ENCODE results near the gene MAN1B1.

MAN1B1 gene

DNA sequence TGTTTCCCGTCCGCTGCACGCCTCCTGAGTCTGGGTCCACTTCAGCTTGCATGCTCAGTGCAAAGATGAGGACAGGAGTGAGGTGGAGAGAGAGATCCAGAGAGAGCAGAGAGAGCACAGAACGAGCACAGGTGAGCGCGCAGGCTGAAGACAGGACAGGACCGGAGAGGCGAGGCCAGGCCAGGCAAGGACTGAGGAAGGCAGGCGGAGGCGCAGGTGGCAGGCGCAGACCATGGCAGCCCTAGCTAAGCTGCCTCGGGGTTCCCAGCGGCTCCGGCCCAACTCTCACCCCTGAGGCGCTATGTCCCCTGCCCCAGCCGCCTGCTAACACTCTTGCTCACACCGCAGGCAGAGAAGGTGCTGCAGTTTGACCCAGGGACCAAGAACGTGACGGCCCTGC lies 61.9 kb downstream of the MAN1B1 start:
- Histone ChIP-seq H3K27ac (ENCODE audit: insufficient read depth, low read depth, low read length, poor library complexity, severe bottlenecking) (no peak overlapping the region), H3K9me3 (ENCODE audit: control insufficient read depth, low read length) (no peaks in the 10 kb centered on the region), H3K4me3 (ENCODE audit: insufficient read depth, low read depth, low read length) (no peak overlapping the region), H3K36me3 (ENCODE audit: control insufficient read depth, insufficient read depth, low read length) (no peaks in the 10 kb centered on the region), H3K27me3 (ENCODE audit: control insufficient read depth, insufficient read depth, low read length, poor library complexity, severe bottlenecking) (peaks cover 28% of the 10 kb centered on the region), H3K4me1 (ENCODE audit: control insufficient read depth, insufficient read depth, low read length) (no peaks in the 10 kb centered on the region)
- WGBS, 2 experiments = 89% methylated on average over 19 of the region's 19 CpGs

DNA sequence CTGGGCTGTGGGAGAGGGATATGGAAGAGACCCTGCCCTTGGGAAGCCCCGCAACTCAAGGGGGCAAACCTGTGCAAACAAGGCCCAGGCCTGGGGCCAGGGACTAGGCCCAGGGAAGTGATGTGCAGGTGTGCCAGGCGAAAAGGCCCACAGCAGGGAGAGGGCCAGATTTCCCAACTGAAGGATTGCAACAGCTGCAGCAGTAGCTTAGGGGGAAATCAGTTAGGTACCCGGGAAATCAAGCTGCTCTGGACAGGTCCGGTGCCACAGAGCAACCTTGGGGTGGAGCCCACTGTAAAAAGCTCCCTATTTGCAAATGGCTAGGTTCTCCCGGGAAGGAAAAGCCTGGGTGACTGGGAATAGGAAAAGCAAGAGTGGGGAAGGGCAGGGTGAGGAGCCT lies 62.6 kb downstream of the MAN1B1 start:
- Histone ChIP-seq H3K27me3 (ENCODE audit: control insufficient read depth, insufficient read depth, low read length, poor library complexity, severe bottlenecking) (peaks cover 23% of the 10 kb centered on the region), H3K27ac (ENCODE audit: insufficient read depth, low read depth, low read length, poor library complexity, severe bottlenecking) (no peak overlapping the region), H3K36me3 (ENCODE audit: control insufficient read depth, insufficient read depth, low read length) (no peaks in the 10 kb centered on the region), H3K4me1 (ENCODE audit: control insufficient read depth, insufficient read depth, low read length) (no peaks in the 10 kb centered on the region), H3K4me3 (ENCODE audit: insufficient read depth, low read depth, low read length) (no peak overlapping the region), H3K9me3 (ENCODE audit: control insufficient read depth, low read length) (no peaks in the 10 kb centered on the region)
- WGBS, 2 experiments = 84 to 90% methylated on average over 5 of the region's 5 CpGs

DNA sequence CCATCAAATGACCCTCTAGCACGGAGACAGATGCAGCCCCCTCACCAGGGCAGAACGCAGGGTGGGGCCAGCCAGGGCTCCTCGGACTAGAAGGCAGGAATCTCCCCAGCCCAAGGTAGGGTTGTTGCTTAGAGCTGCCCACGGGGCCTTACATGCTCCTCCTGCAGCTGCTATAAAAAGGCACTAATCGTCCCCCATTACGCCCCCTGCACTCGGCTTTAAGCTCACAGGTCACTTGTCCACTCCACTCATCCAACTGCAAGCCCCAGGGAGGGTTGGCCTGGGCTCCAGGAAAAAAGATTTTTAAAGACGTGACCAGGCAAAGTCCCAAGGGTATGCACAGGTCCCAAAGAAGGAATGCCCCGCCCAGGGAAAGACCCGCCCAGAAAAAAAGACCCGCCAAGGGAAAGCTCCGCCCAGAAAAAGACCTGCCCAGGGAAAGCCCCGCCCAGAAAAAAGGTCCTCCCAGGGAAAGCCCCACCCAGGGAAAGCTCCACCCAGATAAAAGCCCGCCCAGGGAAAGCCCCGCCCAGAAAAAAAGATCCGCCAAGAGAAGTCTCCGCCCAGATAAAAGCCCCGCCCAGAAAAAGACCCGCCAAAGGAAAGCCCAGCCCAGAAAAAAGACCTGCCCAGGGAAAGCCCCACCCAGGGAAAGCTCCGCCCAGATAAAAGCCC lies 63.3 kb downstream of the MAN1B1 start:
- 82 to 84% methylated on average over 20 of the region's 20 CpGs for WGBS, 2 experiments
- H3K27me3 ChIP-seq (ENCODE audit: control insufficient read depth, insufficient read depth, low read length, poor library complexity, severe bottlenecking) = peaks cover 28% of the 10 kb centered on the region

DNA sequence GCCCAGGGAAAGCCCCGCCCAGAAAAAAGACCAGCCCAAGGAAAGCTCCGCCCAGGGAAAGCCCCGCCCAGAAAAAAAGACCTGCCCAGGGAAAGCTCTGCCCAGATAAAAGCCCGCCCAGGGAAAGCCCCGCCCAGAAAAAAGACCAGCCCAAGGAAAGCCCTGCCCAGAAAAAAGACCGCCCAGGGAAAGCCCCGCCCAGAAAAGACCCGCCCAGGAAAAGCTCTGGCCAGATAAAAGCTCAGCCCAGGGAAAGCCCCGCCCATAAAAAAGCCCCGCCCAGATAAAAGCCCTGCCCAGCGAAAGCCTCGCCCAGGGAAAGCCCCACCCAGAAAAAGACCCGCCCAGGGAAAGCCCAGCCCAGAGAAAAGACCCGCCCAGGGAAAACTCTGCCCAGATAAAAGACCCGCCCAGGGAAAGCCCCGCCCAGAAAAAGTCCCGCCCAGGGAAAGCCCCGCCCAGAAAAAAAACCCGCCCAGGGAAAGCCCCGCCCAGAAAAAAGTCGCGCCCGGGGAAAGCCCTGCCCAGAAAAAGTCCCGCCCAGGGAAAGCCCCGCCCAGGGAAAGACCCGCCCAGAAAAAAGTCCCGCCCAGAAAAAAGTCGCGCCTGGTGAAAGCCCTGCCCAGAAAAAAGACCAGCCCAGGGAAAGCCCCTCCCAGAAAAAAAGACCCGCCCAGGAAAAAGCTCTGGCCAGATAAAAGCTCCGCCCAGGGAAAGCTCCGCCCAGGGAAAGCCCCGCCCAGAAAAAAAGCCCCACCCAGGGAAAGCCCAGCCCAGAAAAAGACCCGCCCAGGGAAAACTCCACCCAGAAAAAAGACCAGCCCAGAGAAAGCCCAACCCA lies 64.1 kb downstream of the MAN1B1 start:
- Histone ChIP-seq H3K9me3 (ENCODE audit: control insufficient read depth, low read length) (no peaks in the 10 kb centered on the region), H3K4me3 (ENCODE audit: insufficient read depth, low read depth, low read length) (no peak overlapping the region), H3K27ac (ENCODE audit: insufficient read depth, low read depth, low read length, poor library complexity, severe bottlenecking) (no peak overlapping the region), H3K27me3 (ENCODE audit: control insufficient read depth, insufficient read depth, low read length, poor library complexity, severe bottlenecking) (peaks cover 32% of the 10 kb centered on the region), H3K4me1 (ENCODE audit: control insufficient read depth, insufficient read depth, low read length) (no peaks in the 10 kb centered on the region), H3K36me3 (ENCODE audit: control insufficient read depth, insufficient read depth, low read length) (no peaks in the 10 kb centered on the region)
- WGBS, 2 experiments = 69 to 70% methylated on average over 34 of the region's 34 CpGs

More for the DNA sequence above, 63.3 kb downstream of the MAN1B1 start:
- Histone ChIP-seq H3K4me3 (ENCODE audit: insufficient read depth, low read depth, low read length) (no peak overlapping the region), H3K9me3 (ENCODE audit: control insufficient read depth, low read length) (no peaks in the 10 kb centered on the region), H3K27ac (ENCODE audit: insufficient read depth, low read depth, low read length, poor library complexity, severe bottlenecking) (no peak overlapping the region), H3K36me3 (ENCODE audit: control insufficient read depth, insufficient read depth, low read length) (no peaks in the 10 kb centered on the region), H3K4me1 (ENCODE audit: control insufficient read depth, insufficient read depth, low read length) (no peaks in the 10 kb centered on the region)

DNA sequence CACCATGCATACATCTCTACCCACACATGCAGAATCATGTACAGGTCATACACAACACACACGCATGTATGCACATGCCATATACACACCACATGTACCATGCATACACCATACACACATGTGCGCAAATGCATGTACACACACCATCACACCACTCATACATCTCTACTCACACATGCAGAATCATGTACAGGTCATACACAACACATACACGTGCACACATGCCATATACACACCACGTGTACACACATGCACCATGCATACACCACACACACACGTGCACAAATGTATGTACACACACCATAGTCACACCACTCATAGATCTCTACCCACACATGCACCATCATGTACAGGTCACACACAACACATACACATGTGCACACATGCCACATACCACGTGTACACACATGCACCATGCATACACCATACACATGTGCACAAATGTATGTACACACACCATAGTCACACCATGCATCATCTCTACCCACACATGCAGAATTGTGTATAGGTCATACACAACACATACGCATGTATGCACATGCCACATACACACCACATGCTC lies 66.1 kb downstream of the MAN1B1 start:
- WGBS, 2 experiments = 89 to 91% methylated on average over 7 of the region's 7 CpGs
- Histone ChIP-seq H3K27ac (ENCODE audit: insufficient read depth, low read depth, low read length, poor library complexity, severe bottlenecking) (no peak overlapping the region), H3K9me3 (ENCODE audit: control insufficient read depth, low read length) (no peaks in the 10 kb centered on the region), H3K27me3 (ENCODE audit: control insufficient read depth, insufficient read depth, low read length, poor library complexity, severe bottlenecking) (peaks cover 42% of the 10 kb centered on the region), H3K4me3 (ENCODE audit: insufficient read depth, low read depth, low read length) (no peak overlapping the region), H3K4me1 (ENCODE audit: control insufficient read depth, insufficient read depth, low read length) (no peaks in the 10 kb centered on the region), H3K36me3 (ENCODE audit: control insufficient read depth, insufficient read depth, low read length) (no peaks in the 10 kb centered on the region)

DNA sequence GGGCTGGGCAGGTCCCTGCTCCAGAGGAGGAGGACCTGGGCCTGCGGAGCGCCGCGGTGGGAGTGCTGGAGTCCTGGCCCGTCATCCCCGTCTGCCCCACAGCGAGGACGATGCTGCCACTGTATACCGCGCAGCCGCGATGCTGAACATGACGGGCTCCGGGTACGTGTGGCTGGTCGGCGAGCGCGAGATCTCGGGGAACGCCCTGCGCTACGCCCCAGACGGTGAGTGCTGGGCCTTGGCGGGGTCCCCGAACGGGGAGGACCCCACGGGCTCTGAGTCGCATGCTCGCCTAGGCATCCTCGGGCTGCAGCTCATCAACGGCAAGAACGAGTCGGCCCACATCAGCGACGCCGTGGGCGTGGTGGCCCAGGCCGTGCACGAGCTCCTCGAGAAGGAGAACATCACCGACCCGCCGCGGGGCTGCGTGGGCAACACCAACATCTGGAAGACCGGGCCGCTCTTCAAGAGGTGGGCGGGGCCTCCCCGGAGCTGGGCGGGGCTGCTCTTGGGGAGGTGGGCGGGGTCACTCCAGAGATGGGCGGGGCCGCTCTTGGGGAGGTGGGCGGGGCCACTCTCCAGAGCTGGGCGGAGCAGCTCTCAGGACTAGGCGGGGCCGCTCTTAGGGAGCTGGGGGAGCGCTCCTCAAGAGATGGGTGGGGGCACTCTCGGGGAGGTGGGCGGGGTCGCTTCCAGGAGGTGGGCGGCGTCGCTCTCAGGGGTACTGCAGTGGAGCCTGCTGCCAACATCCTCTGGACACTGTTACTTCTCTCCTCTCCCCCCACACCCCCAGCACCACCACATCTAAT lies 70.0 kb downstream of the MAN1B1 start:
- Histone ChIP-seq H3K27me3 (ENCODE audit: control insufficient read depth, insufficient read depth, low read length, poor library complexity, severe bottlenecking) (peaks cover 72% of the 10 kb centered on the region), H3K9me3 (ENCODE audit: control insufficient read depth, low read length) (no peaks in the 10 kb centered on the region), H3K4me3 (ENCODE audit: insufficient read depth, low read depth, low read length) (no peak overlapping the region), H3K4me1 (ENCODE audit: control insufficient read depth, insufficient read depth, low read length) (no peaks in the 10 kb centered on the region), H3K36me3 (ENCODE audit: control insufficient read depth, insufficient read depth, low read length) (no peaks in the 10 kb centered on the region), H3K27ac (ENCODE audit: insufficient read depth, low read depth, low read length, poor library complexity, severe bottlenecking) (no peak overlapping the region)
- WGBS, 2 experiments = 50 to 57% methylated on average over 65 of the region's 65 CpGs

DNA sequence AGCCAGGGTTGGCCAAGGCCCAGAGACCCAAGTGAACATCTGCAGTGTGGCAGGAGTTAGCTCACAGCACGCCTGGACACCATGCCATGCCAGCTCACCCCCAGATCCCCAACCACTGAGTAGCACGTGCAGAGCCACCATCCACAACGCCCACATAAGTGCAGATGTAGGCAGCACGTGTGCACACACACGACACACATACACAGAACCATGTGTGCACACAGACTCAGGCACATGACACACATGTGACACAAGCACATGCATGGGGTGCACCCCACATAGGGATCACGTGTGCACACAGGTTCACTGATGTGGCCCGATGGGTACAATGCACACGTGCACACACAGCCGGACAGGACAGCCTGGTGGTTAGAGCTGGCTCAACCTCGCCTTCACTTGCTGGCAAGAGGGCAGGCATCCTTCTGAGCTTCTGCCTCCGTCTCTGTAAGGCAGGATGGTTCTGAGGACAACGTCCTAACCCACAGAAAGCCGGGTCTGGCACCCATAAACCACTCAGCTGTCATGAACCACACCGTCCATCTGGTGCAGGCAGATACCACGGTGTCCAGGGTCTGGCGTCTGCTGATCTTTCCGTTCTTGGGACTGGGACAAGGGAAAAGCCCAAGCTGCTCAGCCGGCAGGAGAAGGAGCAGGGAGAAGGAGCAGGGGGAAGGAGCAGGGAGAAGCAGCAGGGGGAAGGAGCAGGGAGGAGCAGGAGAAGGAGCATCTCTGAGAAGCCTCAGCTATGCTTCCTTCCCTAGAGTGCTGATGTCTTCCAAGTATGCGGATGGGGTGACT lies 71.0 kb downstream of the MAN1B1 start:
- WGBS, 2 experiments = 73 to 74% methylated on average over 19 of the region's 19 CpGs
- peaks cover 83% of the 10 kb centered on the region for H3K27me3 ChIP-seq (ENCODE audit: control insufficient read depth, insufficient read depth, low read length, poor library complexity, severe bottlenecking)

DNA sequence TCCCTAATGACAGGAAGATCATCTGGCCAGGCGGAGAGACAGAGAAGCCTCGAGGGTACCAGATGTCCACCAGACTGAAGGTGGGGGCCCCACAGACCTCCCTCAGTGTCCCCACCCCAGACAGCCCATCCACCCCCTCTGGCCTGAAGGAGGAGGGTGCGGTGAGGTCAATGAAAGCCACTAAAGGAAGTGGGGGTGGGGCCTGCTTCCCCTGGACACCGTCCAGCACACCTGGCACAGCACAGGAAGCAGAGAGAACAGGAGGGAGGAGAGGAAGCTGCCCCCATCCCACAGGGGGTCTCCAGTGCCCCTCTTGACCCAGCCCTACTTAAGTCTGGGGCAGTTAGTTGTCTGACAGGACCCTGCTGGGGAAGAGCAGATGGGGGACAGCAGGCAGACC lies 71.8 kb downstream of the MAN1B1 start:
- 54 to 55% methylated on average over 4 of the region's 4 CpGs for WGBS, 2 experiments
- Histone ChIP-seq H3K36me3 (ENCODE audit: control insufficient read depth, insufficient read depth, low read length) (no peaks in the 10 kb centered on the region), H3K27ac (ENCODE audit: insufficient read depth, low read depth, low read length, poor library complexity, severe bottlenecking) (no peak overlapping the region), H3K4me3 (ENCODE audit: insufficient read depth, low read depth, low read length) (no peak overlapping the region), H3K4me1 (ENCODE audit: control insufficient read depth, insufficient read depth, low read length) (no peaks in the 10 kb centered on the region), H3K27me3 (ENCODE audit: control insufficient read depth, insufficient read depth, low read length, poor library complexity, severe bottlenecking) (peaks cover 91% of the 10 kb centered on the region), H3K9me3 (ENCODE audit: control insufficient read depth, low read length) (no peaks in the 10 kb centered on the region)

More for the DNA sequence above, 71.0 kb downstream of the MAN1B1 start:
- Histone ChIP-seq H3K4me1 (ENCODE audit: control insufficient read depth, insufficient read depth, low read length) (no peaks in the 10 kb centered on the region), H3K27ac (ENCODE audit: insufficient read depth, low read depth, low read length, poor library complexity, severe bottlenecking) (no peak overlapping the region), H3K9me3 (ENCODE audit: control insufficient read depth, low read length) (no peaks in the 10 kb centered on the region), H3K4me3 (ENCODE audit: insufficient read depth, low read depth, low read length) (no peak overlapping the region), H3K36me3 (ENCODE audit: control insufficient read depth, insufficient read depth, low read length) (no peaks in the 10 kb centered on the region)

All from ectodermal cell (in vitro differentiated cells).